LNCAP (cell line): ENCODE data around the gene GOLPH3.

Source experiments
- TF ChIP-seq, protein P1 (sequence below): fragments of 450-650 bp; IDR thresholded peaks from 2 replicates; pipeline ENCODE4 v1.5.1; 2017; ENCODE audit warnings: mild to moderate bottlenecking

Gene GOLPH3

DNA sequence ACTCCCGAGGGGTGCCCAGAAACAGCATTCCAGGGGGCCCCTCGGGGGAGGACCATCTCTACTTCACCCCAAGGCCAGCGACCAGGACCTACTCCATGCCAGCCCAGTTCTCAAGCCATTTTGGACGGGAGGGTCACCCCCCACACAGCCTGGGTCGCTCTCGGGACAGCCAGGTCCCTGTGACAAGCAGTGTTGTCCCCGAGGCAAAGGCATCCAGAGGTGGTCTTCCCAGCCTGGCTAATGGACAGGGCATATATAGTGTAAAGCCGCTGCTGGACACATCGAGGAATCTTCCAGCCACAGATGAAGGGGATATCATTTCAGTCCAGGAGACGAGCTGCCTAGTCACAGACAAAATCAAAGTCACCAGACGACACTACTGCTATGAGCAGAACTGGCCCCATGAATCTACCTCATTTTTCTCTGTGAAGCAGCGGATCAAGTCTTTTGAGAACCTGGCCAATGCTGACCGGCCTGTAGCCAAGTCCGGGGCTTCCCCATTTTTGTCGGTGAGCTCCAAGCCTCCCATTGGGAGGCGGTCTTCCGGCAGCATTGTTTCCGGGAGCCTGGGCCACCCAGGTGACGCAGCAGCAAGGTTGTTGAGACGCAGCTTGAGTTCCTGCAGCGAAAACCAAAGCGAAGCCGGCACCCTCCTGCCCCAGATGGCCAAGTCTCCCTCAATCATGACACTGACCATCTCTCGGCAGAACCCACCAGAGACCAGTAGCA is 83.9 kb downstream of the GOLPH3 start:
- TF ChIP-seq, protein P1, sequence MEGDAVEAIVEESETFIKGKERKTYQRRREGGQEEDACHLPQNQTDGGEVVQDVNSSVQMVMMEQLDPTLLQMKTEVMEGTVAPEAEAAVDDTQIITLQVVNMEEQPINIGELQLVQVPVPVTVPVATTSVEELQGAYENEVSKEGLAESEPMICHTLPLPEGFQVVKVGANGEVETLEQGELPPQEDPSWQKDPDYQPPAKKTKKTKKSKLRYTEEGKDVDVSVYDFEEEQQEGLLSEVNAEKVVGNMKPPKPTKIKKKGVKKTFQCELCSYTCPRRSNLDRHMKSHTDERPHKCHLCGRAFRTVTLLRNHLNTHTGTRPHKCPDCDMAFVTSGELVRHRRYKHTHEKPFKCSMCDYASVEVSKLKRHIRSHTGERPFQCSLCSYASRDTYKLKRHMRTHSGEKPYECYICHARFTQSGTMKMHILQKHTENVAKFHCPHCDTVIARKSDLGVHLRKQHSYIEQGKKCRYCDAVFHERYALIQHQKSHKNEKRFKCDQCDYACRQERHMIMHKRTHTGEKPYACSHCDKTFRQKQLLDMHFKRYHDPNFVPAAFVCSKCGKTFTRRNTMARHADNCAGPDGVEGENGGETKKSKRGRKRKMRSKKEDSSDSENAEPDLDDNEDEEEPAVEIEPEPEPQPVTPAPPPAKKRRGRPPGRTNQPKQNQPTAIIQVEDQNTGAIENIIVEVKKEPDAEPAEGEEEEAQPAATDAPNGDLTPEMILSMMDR = no peak

DNA sequence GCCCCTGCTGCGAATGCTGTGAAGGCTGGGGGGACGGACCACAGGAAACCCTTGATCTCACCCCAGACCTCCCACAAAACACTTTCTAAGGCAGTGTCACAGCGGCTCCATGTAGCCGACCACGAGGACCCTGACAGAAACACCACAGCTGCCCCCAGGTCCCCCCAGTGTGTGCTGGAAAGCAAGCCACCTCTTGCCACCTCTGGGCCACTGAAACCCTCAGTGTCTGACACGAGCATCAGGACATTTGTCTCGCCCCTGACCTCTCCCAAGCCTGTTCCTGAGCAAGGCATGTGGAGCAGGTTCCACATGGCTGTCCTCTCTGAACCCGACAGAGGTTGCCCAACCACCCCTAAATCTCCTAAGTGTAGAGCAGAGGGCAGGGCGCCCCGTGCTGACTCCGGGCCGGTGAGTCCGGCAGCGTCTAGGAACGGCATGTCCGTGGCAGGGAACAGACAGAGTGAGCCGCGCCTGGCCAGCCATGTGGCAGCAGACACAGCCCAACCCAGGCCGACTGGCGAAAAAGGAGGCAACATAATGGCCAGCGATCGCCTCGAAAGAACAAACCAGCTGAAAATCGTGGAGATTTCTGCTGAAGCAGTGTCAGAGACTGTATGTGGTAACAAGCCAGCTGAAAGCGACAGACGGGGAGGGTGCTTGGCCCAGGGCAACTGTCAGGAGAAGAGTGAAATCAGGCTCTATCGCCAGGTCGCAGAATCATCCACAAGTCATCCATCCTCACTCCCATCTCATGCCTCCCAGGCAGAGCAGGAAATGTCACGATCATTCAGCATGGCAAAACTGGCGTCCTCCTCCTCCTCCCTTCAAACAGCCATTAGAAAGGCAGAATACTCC is 84.7 kb downstream of the GOLPH3 start:
- TF ChIP-seq, protein P1 = no peak

DNA sequence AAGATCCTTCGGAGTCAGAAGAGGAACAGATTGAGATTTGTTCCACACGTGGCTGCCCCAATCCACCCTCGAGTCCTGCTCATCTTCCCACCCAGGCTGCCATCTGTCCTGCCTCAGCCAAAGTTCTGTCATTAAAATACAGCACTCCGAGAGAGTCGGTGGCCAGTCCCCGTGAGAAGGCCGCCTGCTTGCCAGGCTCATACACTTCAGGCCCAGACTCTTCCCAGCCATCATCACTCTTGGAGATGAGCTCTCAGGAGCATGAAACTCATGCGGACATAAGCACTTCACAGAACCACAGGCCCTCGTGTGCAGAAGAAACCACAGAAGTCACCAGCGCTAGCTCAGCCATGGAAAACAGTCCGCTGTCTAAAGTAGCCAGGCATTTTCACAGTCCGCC is 85.9 kb downstream of the GOLPH3 start:
- TF ChIP-seq, protein P1 = no peak

DNA sequence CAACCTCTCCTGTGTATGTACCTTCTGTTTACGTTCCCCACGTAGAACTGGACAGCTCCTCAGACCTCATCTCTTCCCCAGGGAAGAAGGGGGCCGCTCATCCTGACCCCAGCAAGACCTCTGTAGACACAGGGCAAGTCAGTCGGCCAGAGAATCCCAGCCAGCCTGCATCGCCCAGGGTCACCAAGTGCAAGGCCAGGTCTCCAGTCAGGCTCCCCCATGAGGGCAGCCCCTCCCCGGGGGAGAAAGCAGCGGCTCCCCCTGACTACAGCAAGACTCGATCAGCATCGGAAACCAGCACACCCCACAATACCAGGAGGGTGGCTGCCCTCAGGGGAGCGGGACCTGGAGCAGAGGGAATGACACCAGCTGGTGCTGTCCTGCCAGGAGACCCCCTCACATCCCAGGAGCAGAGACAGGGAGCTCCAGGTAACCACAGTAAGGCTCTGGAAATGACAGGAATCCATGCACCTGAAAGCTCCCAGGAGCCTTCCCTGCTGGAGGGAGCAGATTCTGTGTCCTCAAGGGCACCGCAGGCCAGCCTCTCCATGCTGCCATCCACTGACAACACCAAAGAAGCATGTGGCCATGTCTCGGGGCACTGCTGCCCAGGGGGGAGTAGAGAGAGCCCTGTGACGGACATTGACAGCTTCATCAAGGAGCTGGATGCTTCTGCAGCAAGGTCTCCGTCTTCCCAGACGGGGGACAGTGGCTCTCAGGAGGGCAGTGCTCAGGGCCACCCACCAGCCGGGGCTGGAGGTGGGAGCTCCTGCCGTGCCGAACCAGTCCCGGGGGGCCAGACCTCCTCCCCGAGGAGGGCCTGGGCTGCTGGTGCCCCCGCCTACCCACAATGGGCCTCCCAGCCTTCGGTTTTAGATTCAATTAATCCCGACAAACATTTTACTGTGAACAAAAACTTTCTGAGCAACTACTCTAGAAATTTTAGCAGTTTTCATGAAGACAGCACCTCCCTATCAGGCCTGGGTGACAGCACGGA is 86.7 kb downstream of the GOLPH3 start:
- TF ChIP-seq, protein P1 = no peak

- TF ChIP-seq, protein P1 = no peak
Measured at GRCh38 chr5:32083981-32084430, 90.1 kb downstream of the GOLPH3 start.

GRCh38 chr5:32082701-32083100 is 91.4 kb downstream of the GOLPH3 start:
- TF ChIP-seq, protein P1 = no peak
